OCI-M1 (cell line): Measurements from ENCODE around the gene MMP10.
"Not testable (repeated sequence)": the region's sequence is repeated elsewhere in the genome, so short reads cannot be mapped to it uniquely, and the experiment has no call there.

Source experiments
- DNase-seq: peaks from one replicate; lab custom pipeline; 2025; lab: John Stamatoyannopoulos, UW

Gene MMP10

GRCh38 chr11:102783016-102783415, 2.6 kb upstream of the MMP10 start:
- no peak for DNase-seq

GRCh38 chr11:102781676-102782075, 1.2 kb upstream of the MMP10 start:
- DNase-seq: no peak

- no peak for DNase-seq
These were observed 4.0 kb downstream of the MMP10 start for GRCh38 chr11:102776454-102776853.

GRCh38 chr11:102773386-102773785, 7.0 kb downstream of the MMP10 start:
- no peak for DNase-seq

GRCh38 chr11:102771351-102771750, 9.1 kb downstream of the MMP10 start:
- no peak for DNase-seq

GRCh38 chr11:102770191-102770590, 10.2 kb downstream of the MMP10 start:
- no peak for DNase-seq

GRCh38 chr11:102767800-102768199, 12.6 kb downstream of the MMP10 start:
- no peak for DNase-seq

GRCh38 chr11:102763440-102763839, 17.0 kb downstream of the MMP10 start:
- DNase-seq: no peak

- no peak for DNase-seq
These were observed 18.1 kb downstream of the MMP10 start for GRCh38 chr11:102762361-102762767.

- DNase-seq: no peak
These were observed 18.7 kb downstream of the MMP10 start for GRCh38 chr11:102761646-102762238.

- DNase-seq: peak; percentile 45
These were observed 19.9 kb downstream of the MMP10 start for GRCh38 chr11:102760344-102761035.

- DNase-seq: peak; percentile 64
These were observed 22.4 kb downstream of the MMP10 start for GRCh38 chr11:102757823-102758549.

GRCh38 chr11:102753267-102753666, 27.2 kb downstream of the MMP10 start:
- no peak for DNase-seq

GRCh38 chr11:102751673-102752072, 28.8 kb downstream of the MMP10 start:
- DNase-seq: no peak

- no peak for DNase-seq
These were observed 31.2 kb downstream of the MMP10 start for GRCh38 chr11:102749101-102749722.

- DNase-seq: not testable (repeated sequence)
These were observed 33.5 kb downstream of the MMP10 start for GRCh38 chr11:102746746-102747578.

GRCh38 chr11:102734650-102735049, 45.8 kb downstream of the MMP10 start:
- DNase-seq: no peak

- DNase-seq: peak; percentile 66
These were observed 47.1 kb downstream of the MMP10 start for GRCh38 chr11:102733232-102733875.

- DNase-seq: not testable (repeated sequence)
These were observed 49.5 kb downstream of the MMP10 start for GRCh38 chr11:102730944-102731343.

GRCh38 chr11:102729849-102730815, 50.3 kb downstream of the MMP10 start:
- no peak for DNase-seq
